ENCODE measurements around the gene CDH7. TPM values are rescaled to one million over a fixed set of nuclear protein-coding genes. Genes with fewer than 3 reads are reported as not detected.

CDH7 gene
- total RNA-seq, 1 experiment from 2014 or later, result 6.1 TPM

- Histone ChIP-seq H3K4me3 (ENCODE audit: low read length) (no peak overlapping the region), H3K27me3 (ENCODE audit: low read length) (no peaks in the 10 kb centered on the region), H3K9me2 (replicated peaks; ENCODE audit: low read length) (no peaks in the 10 kb centered on the region), H3K9me3 (ENCODE audit: low read length) (no peaks in the 10 kb centered on the region), H3K4me2 (ENCODE audit: low read length) (no peak overlapping the region), H3F3A (ENCODE audit: low read length, unreplicated experiment) (no peaks in the 10 kb centered on the region), H3K79me2 (ENCODE audit: low read length) (no peaks in the 10 kb centered on the region), H3K27ac (ENCODE audit: low read length) (no peak overlapping the region), H2AFZ (ENCODE audit: low read length) (no peak overlapping the region), H3K9ac (ENCODE audit: low read length) (no peak overlapping the region), H3K4me1 (ENCODE audit: insufficient read depth, low read length) (no peaks in the 10 kb centered on the region), H4K20me1 (ENCODE audit: low read length) (no peaks in the 10 kb centered on the region), H3K36me3 (ENCODE audit: low read depth, low read length) (no peaks in the 10 kb centered on the region)
- ATAC-seq (no peak), DNase-seq (no peak)
- ChIA-PET POLR2A (ENCODE audit: unreplicated experiment) (no interaction called here), CTCF (no interaction called here)
- no TSS peak for BruUV-seq (replicated peaks)
- TF ChIP-seq EZH2 (IDR thresholded peaks at IDR 0.05; ENCODE audit: low read length, unreplicated experiment), result no peak
- TF ChIP-seq, protein P1, sequence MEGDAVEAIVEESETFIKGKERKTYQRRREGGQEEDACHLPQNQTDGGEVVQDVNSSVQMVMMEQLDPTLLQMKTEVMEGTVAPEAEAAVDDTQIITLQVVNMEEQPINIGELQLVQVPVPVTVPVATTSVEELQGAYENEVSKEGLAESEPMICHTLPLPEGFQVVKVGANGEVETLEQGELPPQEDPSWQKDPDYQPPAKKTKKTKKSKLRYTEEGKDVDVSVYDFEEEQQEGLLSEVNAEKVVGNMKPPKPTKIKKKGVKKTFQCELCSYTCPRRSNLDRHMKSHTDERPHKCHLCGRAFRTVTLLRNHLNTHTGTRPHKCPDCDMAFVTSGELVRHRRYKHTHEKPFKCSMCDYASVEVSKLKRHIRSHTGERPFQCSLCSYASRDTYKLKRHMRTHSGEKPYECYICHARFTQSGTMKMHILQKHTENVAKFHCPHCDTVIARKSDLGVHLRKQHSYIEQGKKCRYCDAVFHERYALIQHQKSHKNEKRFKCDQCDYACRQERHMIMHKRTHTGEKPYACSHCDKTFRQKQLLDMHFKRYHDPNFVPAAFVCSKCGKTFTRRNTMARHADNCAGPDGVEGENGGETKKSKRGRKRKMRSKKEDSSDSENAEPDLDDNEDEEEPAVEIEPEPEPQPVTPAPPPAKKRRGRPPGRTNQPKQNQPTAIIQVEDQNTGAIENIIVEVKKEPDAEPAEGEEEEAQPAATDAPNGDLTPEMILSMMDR (conservative IDR thresholded peaks at IDR 0.05; ENCODE audit: low read depth, low read length), result no peak
- no peak for TF ChIP-seq EZH2phosphoT487 (IDR thresholded peaks at IDR 0.05; ENCODE audit: borderline replicate concordance, low read length)
- intact Hi-C loops (cut with micrococcal nuclease), result no loop called here
Observed at GRCh38 chr18:65706646-65707045, 44.2 kb upstream of the CDH7 start.

GRCh38 chr18:65711493-65711892, 39.3 kb upstream of the CDH7 start:
- no peak overlapping the region for H3K4me3 ChIP-seq (ENCODE audit: low read length)
- H3K27me3 ChIP-seq (ENCODE audit: low read length), result no peaks in the 10 kb centered on the region
- no peak overlapping the region for H3K27ac ChIP-seq (ENCODE audit: low read length)
- H2AFZ ChIP-seq (ENCODE audit: low read length), result 0 out of 2 replicates have a peak overlapping the region, but pooled peaks have one; percentile 14
- no peaks in the 10 kb centered on the region for H3K4me1 ChIP-seq (ENCODE audit: insufficient read depth, low read length)
- intact Hi-C loops (cut with micrococcal nuclease), result no loop called here
- POLR2A ChIA-PET (ENCODE audit: unreplicated experiment), result no interaction called here
- H3K79me2 ChIP-seq (ENCODE audit: low read length), result no peaks in the 10 kb centered on the region
- CTCF ChIA-PET, result no interaction called here
- TF ChIP-seq EZH2 (IDR thresholded peaks at IDR 0.05; ENCODE audit: low read length, unreplicated experiment) (no peak), EZH2phosphoT487 (IDR thresholded peaks at IDR 0.05; ENCODE audit: borderline replicate concordance, low read length) (no peak)
- TF ChIP-seq, protein P1 (conservative IDR thresholded peaks at IDR 0.05; ENCODE audit: low read depth, low read length), result no peak
- ATAC-seq (no peak), DNase-seq (no peak)
- BruUV-seq (replicated peaks), result no TSS peak
- no peaks in the 10 kb centered on the region for H4K20me1 ChIP-seq (ENCODE audit: low read length)
- no peaks in the 10 kb centered on the region for H3K36me3 ChIP-seq (ENCODE audit: low read depth, low read length)
- H3K9me2 ChIP-seq (replicated peaks; ENCODE audit: low read length), result 0 out of 2 replicates have a peak, but pooled peaks cover 3% of the 10 kb centered on the region
- no peaks in the 10 kb centered on the region for H3K9me3 ChIP-seq (ENCODE audit: low read length)
- no peak overlapping the region for H3K4me2 ChIP-seq (ENCODE audit: low read length)
- no peaks in the 10 kb centered on the region for H3F3A ChIP-seq (ENCODE audit: low read length, unreplicated experiment)
- H3K9ac ChIP-seq (ENCODE audit: low read length), result no peak overlapping the region

GRCh38 chr18:65721619-65722018, 29.2 kb upstream of the CDH7 start:
- intact Hi-C loops (cut with micrococcal nuclease), result loop anchor here (10.0 kb wide), 1 partner anchor 157 kb away; no protein-coding TSS in a partner anchor
- no peaks in the 10 kb centered on the region for H3K4me1 ChIP-seq (ENCODE audit: insufficient read depth, low read length)

More at GRCh38 chr18:65721619-65722018, 29.2 kb upstream of the CDH7 start:
- no peaks in the 10 kb centered on the region for H3K79me2 ChIP-seq (ENCODE audit: low read length)
- no peak for ATAC-seq
- no peak for DNase-seq
- 0 out of 2 replicates have a peak overlapping the region, but pooled peaks have one; percentile 5 for H2AFZ ChIP-seq (ENCODE audit: low read length)
- ChIA-PET CTCF (no interaction called here), POLR2A (ENCODE audit: unreplicated experiment) (no interaction called here)
- H3K4me3 ChIP-seq (ENCODE audit: low read length), result no peak overlapping the region
- no peak overlapping the region for H3K27ac ChIP-seq (ENCODE audit: low read length)
- H3K9me3 ChIP-seq (ENCODE audit: low read length), result no peaks in the 10 kb centered on the region
- no TSS peak for BruUV-seq (replicated peaks)
- H3K27me3 ChIP-seq (ENCODE audit: low read length), result no peaks in the 10 kb centered on the region
- H3K4me2 ChIP-seq (ENCODE audit: low read length), result no peak overlapping the region
- H3K36me3 ChIP-seq (ENCODE audit: low read depth, low read length), result no peaks in the 10 kb centered on the region
- H3K9ac ChIP-seq (ENCODE audit: low read length), result no peak overlapping the region
- H3K9me2 ChIP-seq (replicated peaks; ENCODE audit: low read length), result no peaks in the 10 kb centered on the region
- TF ChIP-seq EZH2 (IDR thresholded peaks at IDR 0.05; ENCODE audit: low read length, unreplicated experiment) (no peak), EZH2phosphoT487 (IDR thresholded peaks at IDR 0.05; ENCODE audit: borderline replicate concordance, low read length) (no peak)
- TF ChIP-seq, protein P1 (conservative IDR thresholded peaks at IDR 0.05; ENCODE audit: low read depth, low read length), result no peak
- H3F3A ChIP-seq (ENCODE audit: low read length, unreplicated experiment), result no peaks in the 10 kb centered on the region
- H4K20me1 ChIP-seq (ENCODE audit: low read length), result no peaks in the 10 kb centered on the region

All from PC-3 (cell line).